Erythroblast (primary cell): ENCODE measurements around the gene BMP8A.
"Not testable (repeated sequence)": the region's sequence is repeated elsewhere in the genome, so short reads cannot be mapped to it uniquely, and the experiment has no call there.

ENCODE experiments used
- GATA1 ChIP-seq: IDR thresholded peaks from 2 replicates; pipeline ENCODE4 v1.6.1; 2011; ENCODE audit warnings: low read depth, mild to moderate bottlenecking, control low read depth, low read length, moderate library complexity
- POLR2A ChIP-seq: IDR thresholded peaks from 2 replicates; pipeline ENCODE4 v1.6.1; 2011; ENCODE audit warnings: mild to moderate bottlenecking, low read length

GRCh38 chr1:39498096-39498710 lies 6.8 kb downstream of the BMP8A start:
- not testable (repeated sequence) for TF ChIP-seq POLR2A, GATA1
